CD14-positive monocyte (primary cell): ENCODE data around the gene CYB561A3. TPM values are rescaled to one million over a fixed set of nuclear protein-coding genes. Genes with fewer than 3 reads are reported as not detected.
A peak's percentile ranks its signal among the peaks of the same experiment; 100 is the strongest.

Source experiments
- DNase-seq, 3 donors: peaks; one replicate each; pipeline ENCODE4 v3.0.0-alpha.2; 2011 to 2022
- H2AFZ ChIP-seq: 2 replicates; pipeline ENCODE4 v1.6.0; 2012; ENCODE audit warnings: mild to moderate bottlenecking, low read depth, low read length, inconsistent platforms; ENCODE audit not compliant: insufficient read depth, poor library complexity, severe bottlenecking
- H3K27ac ChIP-seq, 2 donors: 1 replicate in 1 of 2; 2 replicates in 1 of 2; pipeline ENCODE4 v1.5.1; 2012 to 2013; ENCODE audit warnings: low read length in 2 of 2, control low read depth in 1 of 2, inconsistent platforms in 1 of 2, low read depth in 1 of 2, mild to moderate bottlenecking in 1 of 2
- H3K27me3 ChIP-seq, 2 donors: one replicate each; pipeline versions ENCODE4 v1.6.0 to v1.6.1; 2011 to 2013; ENCODE audit warnings: low read length in 2 of 2; ENCODE audit not compliant: control insufficient read depth in 2 of 2, insufficient read depth in 2 of 2
- H3K36me3 ChIP-seq, 2 donors: replicated peaks in 1 of 2; 1 replicate in 1 of 2; 2 replicates in 1 of 2; pipeline versions ENCODE4 v1.5.1 to v1.6.1; 2012 to 2013; ENCODE audit warnings: low read length in 2 of 2, control low read depth in 1 of 2, inconsistent platforms in 1 of 2, mild to moderate bottlenecking in 1 of 2; ENCODE audit not compliant: insufficient read depth in 2 of 2, control insufficient read depth in 1 of 2
- H3K4me1 ChIP-seq, 2 donors: 1 replicate in 1 of 2; 2 replicates in 1 of 2; pipeline versions ENCODE4 v1.5.1 to v1.6.1; 2012 to 2013; ENCODE audit warnings: low read length in 2 of 2, control low read depth in 1 of 2, inconsistent platforms in 1 of 2, mild to moderate bottlenecking in 1 of 2, moderate library complexity in 1 of 2; ENCODE audit not compliant: insufficient read depth in 2 of 2, control insufficient read depth in 1 of 2
- H3K4me2 ChIP-seq: replicated peaks from 2 replicates; pipeline ENCODE3; 2012; ENCODE audit warnings: low read length, moderate library complexity, mild to moderate bottlenecking; ENCODE audit not compliant: poor library complexity, severe bottlenecking; ENCODE audit errors: extremely low read depth
- H3K4me3 ChIP-seq, 3 experiments: fragments of 200-600 bp in 1 of 3; sonication (generic) in 1 of 3; replicated peaks in 1 of 3; 1 replicate in 2 of 3; 2 replicates in 1 of 3; pipeline ENCODE4 v1.5.1; 2011 to 2013; ENCODE audit warnings: low read length in 3 of 3, mild to moderate bottlenecking in 3 of 3, control low read depth in 2 of 3, low read depth in 2 of 3, inconsistent platforms in 1 of 3, moderate library complexity in 1 of 3
- H3K79me2 ChIP-seq: 2 replicates; pipeline ENCODE4 v1.6.0; 2012; ENCODE audit warnings: mild to moderate bottlenecking, control low read depth, inconsistent platforms, low read length, moderate library complexity; ENCODE audit not compliant: insufficient read depth
- H3K9ac ChIP-seq: 2 replicates; pipeline ENCODE4 v1.6.0; 2017; ENCODE audit warnings: low read length, mild to moderate bottlenecking; ENCODE audit not compliant: insufficient read depth, poor library complexity, severe bottlenecking
- H3K9me3 ChIP-seq, 2 donors: replicated peaks in 1 of 2; 1 replicate in 1 of 2; 2 replicates in 1 of 2; pipeline versions ENCODE4 v1.5.1 to v1.6.1; 2012 to 2013; ENCODE audit warnings: low read length in 2 of 2, control low read depth in 1 of 2; ENCODE audit not compliant: control insufficient read depth in 1 of 2, insufficient read depth in 1 of 2
- H4K20me1 ChIP-seq: 2 replicates; pipeline ENCODE4 v1.6.0; 2012; ENCODE audit warnings: mild to moderate bottlenecking, low read length, control low read depth, moderate library complexity; ENCODE audit not compliant: insufficient read depth
- H3K27ac Mint-ChIP-seq, 7 donors: one replicate each; pipeline ENCODE4 v1.8.0; 2020; ENCODE audit warnings: mild to moderate bottlenecking in 7 of 7, mixed read lengths in 7 of 7, moderate library complexity in 6 of 7, inconsistent platforms in 2 of 7
- H3K27me3 Mint-ChIP-seq, 3 donors: one replicate each; pipeline ENCODE4 v1.8.0; 2021 to 2022; ENCODE audit warnings: low read depth in 3 of 3, mild to moderate bottlenecking in 3 of 3, mixed read lengths in 3 of 3, moderate library complexity in 3 of 3, inconsistent platforms in 1 of 3
- H3K36me3 Mint-ChIP-seq, 2 donors: one replicate each; pipeline ENCODE4 v1.8.0; 2020; ENCODE audit warnings: mixed read lengths in 2 of 2, inconsistent platforms in 1 of 2, mild to moderate bottlenecking in 1 of 2
- H3K4me1 Mint-ChIP-seq: one replicate; pipeline ENCODE4 v1.8.0; 2020; ENCODE audit warnings: mild to moderate bottlenecking, mixed read lengths
- H3K4me3 Mint-ChIP-seq, 2 donors: one replicate each; pipeline ENCODE4 v1.8.0; 2020; ENCODE audit warnings: mild to moderate bottlenecking in 2 of 2, mixed read lengths in 2 of 2, moderate library complexity in 1 of 2
- H3K9me3 Mint-ChIP-seq, 7 donors: one replicate each; pipeline ENCODE4 v1.8.0; 2020 to 2022; ENCODE audit warnings: mixed read lengths in 7 of 7, mild to moderate bottlenecking in 6 of 7, moderate library complexity in 6 of 7, inconsistent platforms in 2 of 7
- CTCF ChIP-seq: fragments of 200-600 bp; IDR thresholded peaks from one replicate; pipeline ENCODE4 v1.8.0; 2022; ENCODE audit warnings: antibody characterized with exemption, mild to moderate bottlenecking
- WGBS: methylation state at CpG from one replicate; pipeline ENCODE4 v1.1.5; 2013; ENCODE audit warnings: missing lambda C conversion rate; ENCODE audit not compliant: insufficient coverage; 5-methylcytosine and 5-hydroxymethylcytosine counted together
- intact Hi-C, 2 donors: fragments of 100-400 bp; cut with micrococcal nuclease; formaldehyde crosslinking; loops; one replicate each; pipeline versions ENCODE4 v1.15.0 to v1.15.1; 2023
- polyA plus RNA-seq, 3 donors: library from polyadenylated mRNA; depleted of rRNA in 1 of 3; unstranded in 2 of 3; stranded (reverse) in 1 of 3; fragments of 300-500 nt in 2 of 3; fragments of >200 nt in 1 of 3; fragmentation: Illumina TruSeq in 2 of 3; gene quantifications; 1 replicate in 2 of 3; 2 replicates in 1 of 3; pipeline ENCODE4 v1.2.3, GENCODE V29; 2012 to 2021

The CYB561A3 gene
- polyA plus RNA-seq, 3 donors = 79.7 to 112 (median 112) TPM

GRCh38 chr11:61362542-61362875 is 827 bp upstream of the CYB561A3 start:
- peaks cover 32 to 41% of the 10 kb centered on the region in 2 donors for H3K36me3 ChIP-seq
- TF ChIP-seq CTCF = no peak
- H3K79me2 ChIP-seq = peaks cover 53% of the 10 kb centered on the region
- no peaks in the 10 kb centered on the region for H3K9me3 Mint-ChIP-seq
- H3K27me3 ChIP-seq = no peaks in the 10 kb centered on the region
- peak overlapping the region; percentile 97 to 99 for H3K27ac ChIP-seq
- H3K9ac ChIP-seq = peak overlapping the region; percentile 93
- peak overlapping the region; percentile 97 to 100 (median 100) for H3K27ac Mint-ChIP-seq
- no peaks in the 10 kb centered on the region for H3K9me3 ChIP-seq
- H4K20me1 ChIP-seq = no peaks in the 10 kb centered on the region
- peak overlapping the region; percentile 97 to 100 for H3K4me3 Mint-ChIP-seq
- peaks cover 54 to 59% of the 10 kb centered on the region in 2 donors for H3K4me1 ChIP-seq
- peak overlapping the region; percentile 88 for H2AFZ ChIP-seq
- peak; percentile 46 to 64 (median 63) for DNase-seq
- no peaks in the 10 kb centered on the region for H3K27me3 Mint-ChIP-seq
- 0% methylated on average over 12 of the region's 12 CpGs for WGBS
- peak overlapping the region; percentile 65 to 89 (median 79) for H3K4me3 ChIP-seq
- intact Hi-C loops = loop anchor here in 1 of 2 donors (1.0 kb wide), 1 partner anchor 14 kb away; no protein-coding TSS in a partner anchor
- H3K36me3 Mint-ChIP-seq = peaks cover 29 to 39% of the 10 kb centered on the region in 2 donors
- H3K4me1 Mint-ChIP-seq = peaks cover 51% of the 10 kb centered on the region
- H3K4me2 ChIP-seq = peak overlapping the region; percentile 95

DNA sequence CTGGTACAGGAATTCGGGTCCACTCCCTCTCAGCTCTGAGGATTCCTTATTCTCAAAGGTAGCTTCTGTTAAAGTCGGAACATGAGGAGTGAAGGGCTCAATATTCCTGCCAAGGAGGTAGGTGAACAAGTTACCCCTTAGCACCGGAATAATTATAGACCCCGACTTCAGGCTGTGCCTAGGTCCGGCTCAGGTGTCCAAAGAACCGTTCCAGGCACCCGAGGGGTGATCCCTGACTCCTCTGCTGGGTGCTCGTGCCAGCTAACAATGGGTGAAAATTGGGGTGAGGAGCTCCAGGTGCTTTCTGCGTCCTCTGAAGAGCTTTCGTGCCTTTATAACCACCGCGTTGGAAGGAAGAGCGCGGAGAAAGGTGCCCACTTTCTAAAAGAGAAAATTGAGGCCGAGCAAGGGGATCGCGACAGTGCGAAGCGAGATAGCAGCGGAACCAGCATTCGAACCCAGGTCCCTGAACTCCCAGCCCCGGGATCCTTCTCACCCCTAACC is 393 bp downstream of the CYB561A3 start:
- H2AFZ ChIP-seq = peak overlapping the region; percentile 88
- peak overlapping the region; percentile 97 to 100 (median 100) for H3K27ac Mint-ChIP-seq
- H3K27me3 Mint-ChIP-seq = no peaks in the 10 kb centered on the region
- intact Hi-C loops = no loop called here
- 7% methylated on average over 19 of the region's 22 CpGs for WGBS
- H3K27me3 ChIP-seq = no peaks in the 10 kb centered on the region
- H3K9me3 ChIP-seq = no peaks in the 10 kb centered on the region
- H3K4me2 ChIP-seq = peak overlapping the region; percentile 95
- H4K20me1 ChIP-seq = no peaks in the 10 kb centered on the region
- peak overlapping the region; percentile 93 for H3K9ac ChIP-seq
- peaks cover 20 to 29% of the 10 kb centered on the region in 2 donors for H3K36me3 ChIP-seq
- H3K4me1 Mint-ChIP-seq = peaks cover 63% of the 10 kb centered on the region
- peaks cover 20 to 30% of the 10 kb centered on the region in 2 donors for H3K36me3 Mint-ChIP-seq
- no peak for TF ChIP-seq CTCF
- H3K4me3 ChIP-seq = peak overlapping the region; percentile 65 to 89 (median 79)
- no peak for DNase-seq
- no peaks in the 10 kb centered on the region for H3K9me3 Mint-ChIP-seq
- H3K4me3 Mint-ChIP-seq = peak overlapping the region; percentile 97 to 100
- peaks cover 53% of the 10 kb centered on the region for H3K79me2 ChIP-seq
- peaks cover 66 to 71% of the 10 kb centered on the region in 2 donors for H3K4me1 ChIP-seq
- H3K27ac ChIP-seq = peak overlapping the region; percentile 97 to 99
